ENCODE data around the gene GRK5. TPM values are rescaled to one million over a fixed set of nuclear protein-coding genes. Genes with fewer than 3 reads are reported as not detected.

GRK5 gene
- total RNA-seq, 1 donor: 10.6 TPM

DNA sequence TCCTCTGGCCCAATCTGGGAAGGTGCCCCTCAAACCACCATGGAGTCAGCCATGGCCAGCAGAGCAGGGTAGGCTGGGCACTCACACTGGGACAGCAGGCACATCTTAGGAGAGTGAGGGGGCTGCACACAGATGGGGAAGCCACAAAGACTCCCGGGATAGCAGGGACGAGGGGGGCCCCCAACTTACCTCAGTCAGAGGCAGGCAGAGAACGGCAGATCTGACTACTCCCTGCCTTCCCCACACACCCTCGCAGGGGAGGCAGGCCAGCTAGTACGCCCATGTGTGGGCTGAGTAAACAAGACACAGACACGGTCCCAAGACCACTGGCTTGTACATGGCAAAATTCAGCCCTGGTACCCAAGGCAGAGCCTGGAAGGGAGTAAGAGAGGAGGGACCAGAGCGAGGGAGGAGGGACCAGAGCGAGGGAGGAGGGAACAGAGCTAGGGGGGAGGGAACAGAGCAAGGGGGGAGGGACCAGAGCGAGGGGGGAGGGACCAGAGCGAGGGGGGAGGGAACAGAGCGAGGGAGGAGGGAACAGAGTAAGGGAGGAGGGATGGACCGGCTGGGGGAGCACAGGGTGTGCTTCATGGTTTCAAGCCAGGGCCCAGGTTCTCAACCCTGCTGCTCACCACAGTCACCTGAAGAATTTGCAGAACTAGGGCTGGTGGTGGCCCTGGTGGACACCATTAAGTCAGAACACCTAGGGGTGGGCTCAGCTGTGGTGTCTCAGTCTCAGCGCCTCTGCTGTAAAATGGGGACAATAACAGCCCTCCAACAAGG is 261.4 kb downstream of the GRK5 start:
- H3K4me3 ChIP-seq (ENCODE audit: low read length): no peak overlapping the region
- H3K9me3 ChIP-seq (ENCODE audit: low read depth, low read length): no peaks in the 10 kb centered on the region
- H3K27me3 ChIP-seq (ENCODE audit: insufficient read depth, low read length): no peaks in the 10 kb centered on the region

DNA sequence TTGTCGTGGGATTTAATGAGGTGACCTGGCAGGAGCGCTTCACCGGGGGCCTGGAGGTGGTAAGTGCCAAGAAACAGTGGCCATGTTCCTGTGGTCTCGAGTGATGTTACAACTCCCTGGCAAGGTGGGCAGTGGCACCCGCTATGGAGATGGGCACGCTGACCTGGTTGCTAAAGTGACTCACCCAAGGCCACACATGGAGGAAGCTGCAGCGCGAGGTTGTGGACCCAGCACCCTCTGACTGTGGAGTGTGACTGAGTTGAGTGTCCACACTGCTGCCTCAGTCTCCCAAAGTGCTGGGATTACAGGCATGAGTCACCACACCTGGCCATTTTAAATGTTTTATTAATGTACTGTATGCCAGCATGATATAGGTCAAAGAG is 261.9 kb downstream of the GRK5 start:
- no peaks in the 10 kb centered on the region for H3K27me3 ChIP-seq (ENCODE audit: insufficient read depth, low read length)
- peaks cover 11% of the 10 kb centered on the region for H3K4me1 ChIP-seq (ENCODE audit: insufficient read depth, low read length)
- no peaks in the 10 kb centered on the region for H3K9me3 ChIP-seq (ENCODE audit: low read depth, low read length)
- H3K4me3 ChIP-seq (ENCODE audit: low read length): no peak overlapping the region

More for the DNA sequence above, 261.4 kb downstream of the GRK5 start:
- H3K4me1 ChIP-seq (ENCODE audit: insufficient read depth, low read length): peaks cover 11% of the 10 kb centered on the region

DNA sequence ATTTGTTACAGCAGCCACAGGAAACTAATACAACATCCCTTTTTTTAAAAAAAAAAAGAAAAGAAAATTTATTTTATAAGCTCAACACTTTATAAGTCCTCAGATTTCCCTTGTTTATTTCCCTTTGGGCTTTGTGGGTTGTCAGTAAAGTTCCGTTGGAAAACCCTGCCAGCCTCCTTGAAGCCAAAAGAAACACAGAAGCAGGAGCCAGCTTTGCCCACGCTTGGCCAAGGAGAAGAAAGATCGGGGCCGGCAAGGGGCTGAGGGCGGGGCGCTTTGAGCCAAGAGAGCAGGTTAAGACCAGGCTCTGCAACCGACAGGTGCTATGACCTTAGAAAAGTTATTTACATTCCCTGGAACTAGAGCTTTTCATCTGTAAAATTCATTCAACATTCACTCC is 262.5 kb downstream of the GRK5 start:
- Histone ChIP-seq H3K9me3 (ENCODE audit: low read depth, low read length) (no peaks in the 10 kb centered on the region), H3K4me1 (ENCODE audit: insufficient read depth, low read length) (peaks cover 11% of the 10 kb centered on the region), H3K4me3 (ENCODE audit: low read length) (no peak overlapping the region), H3K27me3 (ENCODE audit: insufficient read depth, low read length) (no peaks in the 10 kb centered on the region)

DNA sequence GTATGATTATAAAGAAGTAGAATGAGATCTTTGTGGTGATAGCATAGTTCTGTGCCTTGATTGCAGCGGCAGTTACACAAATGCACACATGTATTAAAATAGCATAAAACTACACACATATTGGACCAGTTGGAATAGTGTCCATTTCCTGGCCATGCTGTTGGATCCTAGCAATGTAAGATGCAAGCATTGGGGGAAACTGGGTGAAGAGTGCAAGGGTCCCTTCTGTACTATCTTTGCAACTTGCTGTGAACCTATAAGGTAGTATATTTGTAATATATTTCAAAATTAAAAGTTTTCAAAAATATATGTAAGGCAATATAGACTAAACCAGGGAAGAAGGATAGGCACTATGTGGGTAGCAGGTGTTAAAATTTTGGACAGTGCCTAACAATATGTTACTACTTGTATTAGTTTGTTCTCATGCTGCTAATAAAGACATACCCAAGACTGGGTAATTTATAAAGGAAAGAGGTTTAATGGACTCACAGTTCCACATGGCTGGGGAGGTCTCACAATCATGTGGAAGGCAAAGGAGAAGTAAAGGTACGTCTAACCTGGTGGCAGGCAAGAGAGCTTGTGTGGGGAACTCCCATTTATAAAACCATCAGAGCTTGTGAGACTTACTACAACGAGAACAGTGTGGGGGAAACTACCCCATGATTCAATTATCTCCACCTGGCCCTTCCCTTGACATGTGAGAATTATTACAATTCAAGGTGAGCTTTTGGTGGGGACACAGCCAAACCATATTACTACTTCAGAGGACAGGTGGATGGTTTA is 263.7 kb downstream of the GRK5 start:
- H3K9me3 ChIP-seq (ENCODE audit: low read depth, low read length): no peaks in the 10 kb centered on the region
- no peak overlapping the region for H3K4me3 ChIP-seq (ENCODE audit: low read length)
- H3K4me1 ChIP-seq (ENCODE audit: insufficient read depth, low read length): peaks cover 7% of the 10 kb centered on the region
- H3K27me3 ChIP-seq (ENCODE audit: insufficient read depth, low read length): no peaks in the 10 kb centered on the region

DNA sequence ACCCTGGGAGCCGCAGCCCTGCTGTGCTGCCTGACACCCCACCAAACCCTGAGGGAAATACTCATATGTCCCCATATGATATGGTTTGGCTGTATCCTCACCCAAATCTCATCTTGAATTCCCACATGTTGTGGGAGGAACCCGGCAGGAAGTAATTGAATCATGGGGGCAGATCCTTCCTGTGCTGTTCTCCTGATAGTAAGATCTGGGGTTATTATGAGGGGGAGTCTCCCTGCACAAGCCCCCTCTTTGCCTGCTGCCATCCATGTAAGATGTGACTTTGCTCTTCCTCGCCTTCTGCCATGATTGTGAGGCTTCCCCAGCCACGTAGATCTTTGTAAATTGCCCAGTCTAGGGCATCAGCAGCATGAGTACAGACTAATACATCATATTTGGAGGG is 266.4 kb downstream of the GRK5 start:
- Histone ChIP-seq H3K4me3 (ENCODE audit: low read length) (no peak overlapping the region), H3K9me3 (ENCODE audit: low read depth, low read length) (no peaks in the 10 kb centered on the region), H3K27me3 (ENCODE audit: insufficient read depth, low read length) (no peaks in the 10 kb centered on the region), H3K4me1 (ENCODE audit: insufficient read depth, low read length) (peaks cover 19% of the 10 kb centered on the region)

DNA sequence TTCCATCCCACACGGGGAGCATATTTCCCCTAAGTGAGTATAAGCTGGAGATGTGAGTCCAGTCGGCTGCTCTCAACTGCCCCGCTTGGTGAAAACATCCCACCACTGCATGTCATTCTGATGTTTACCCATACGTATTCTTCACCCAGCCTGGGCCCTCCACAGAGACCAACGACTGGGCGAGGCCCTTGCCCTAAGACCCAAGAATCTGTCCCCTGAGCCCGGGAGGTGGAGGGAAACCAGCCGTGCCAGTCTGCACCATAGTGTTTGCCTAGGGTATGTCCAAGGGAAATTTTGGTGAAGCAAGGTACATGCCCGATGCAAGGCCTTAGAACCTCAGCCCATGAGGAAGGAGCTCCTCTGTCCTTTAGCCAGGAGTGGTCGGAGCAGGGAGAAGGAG is 267.2 kb downstream of the GRK5 start:
- H3K27me3 ChIP-seq (ENCODE audit: insufficient read depth, low read length): no peaks in the 10 kb centered on the region
- no peak overlapping the region for H3K4me3 ChIP-seq (ENCODE audit: low read length)
- H3K4me1 ChIP-seq (ENCODE audit: insufficient read depth, low read length): peaks cover 25% of the 10 kb centered on the region
- H3K9me3 ChIP-seq (ENCODE audit: low read depth, low read length): no peaks in the 10 kb centered on the region

DNA sequence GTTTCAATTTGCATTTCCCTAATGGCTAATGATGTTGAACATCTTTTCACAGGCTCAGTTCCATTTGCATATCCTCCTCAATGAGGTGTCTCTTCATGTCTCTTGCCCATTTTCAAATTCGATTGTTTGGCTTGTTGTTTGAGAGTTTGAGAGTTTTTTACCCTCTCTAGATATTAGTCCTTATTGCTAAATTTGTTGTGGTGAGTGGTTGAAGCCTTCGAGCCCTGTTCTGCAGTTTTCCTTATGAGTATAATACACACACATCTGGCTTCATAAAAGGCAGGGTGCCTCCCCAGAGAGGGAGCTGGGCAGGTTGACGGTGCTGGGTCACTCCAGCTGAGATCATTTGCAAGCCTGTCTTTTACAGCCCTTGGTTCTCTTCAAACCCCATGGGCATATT is 270.1 kb downstream of the GRK5 start:
- Histone ChIP-seq H3K9me3 (ENCODE audit: low read depth, low read length) (no peaks in the 10 kb centered on the region), H3K4me1 (ENCODE audit: insufficient read depth, low read length) (peaks cover 25% of the 10 kb centered on the region), H3K4me3 (ENCODE audit: low read length) (no peak overlapping the region), H3K27me3 (ENCODE audit: insufficient read depth, low read length) (no peaks in the 10 kb centered on the region)

DNA sequence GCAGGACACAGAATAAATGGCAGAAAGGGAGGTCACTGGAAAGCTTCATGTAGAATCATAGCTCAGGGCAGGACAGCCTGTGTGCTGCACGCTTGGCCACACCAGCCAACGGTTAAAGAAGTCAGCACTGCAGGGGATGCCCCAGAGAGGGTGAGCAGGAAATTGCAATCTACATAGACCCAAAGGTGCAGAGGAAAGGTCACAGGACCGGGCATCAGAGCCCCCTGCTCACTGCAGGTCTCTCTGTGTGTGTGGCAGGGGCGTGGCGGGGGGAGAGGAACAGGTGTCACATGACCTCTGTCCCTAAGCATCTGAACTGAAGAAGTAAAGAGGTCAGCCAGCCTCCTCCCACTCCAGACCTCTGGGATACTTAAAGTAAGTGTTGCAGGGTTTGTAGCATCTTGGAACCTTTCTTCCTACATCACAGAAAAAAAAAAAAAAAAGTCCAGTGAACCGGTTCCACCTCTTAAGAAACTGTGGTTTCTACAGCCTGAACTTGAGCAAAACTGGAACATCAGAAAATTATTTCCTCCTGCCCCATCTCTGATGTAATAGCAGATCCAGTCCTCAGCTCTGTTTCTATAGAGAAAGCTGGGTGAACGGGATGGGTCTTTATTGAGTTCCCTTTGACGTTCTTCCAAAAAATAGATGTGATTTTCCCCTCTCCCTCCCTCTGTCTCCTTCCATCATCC is 270.9 kb downstream of the GRK5 start:
- Histone ChIP-seq H3K27me3 (ENCODE audit: insufficient read depth, low read length) (no peaks in the 10 kb centered on the region), H3K4me1 (ENCODE audit: insufficient read depth, low read length) (peaks cover 25% of the 10 kb centered on the region), H3K4me3 (ENCODE audit: low read length) (no peak overlapping the region), H3K9me3 (ENCODE audit: low read depth, low read length) (no peaks in the 10 kb centered on the region)

DNA sequence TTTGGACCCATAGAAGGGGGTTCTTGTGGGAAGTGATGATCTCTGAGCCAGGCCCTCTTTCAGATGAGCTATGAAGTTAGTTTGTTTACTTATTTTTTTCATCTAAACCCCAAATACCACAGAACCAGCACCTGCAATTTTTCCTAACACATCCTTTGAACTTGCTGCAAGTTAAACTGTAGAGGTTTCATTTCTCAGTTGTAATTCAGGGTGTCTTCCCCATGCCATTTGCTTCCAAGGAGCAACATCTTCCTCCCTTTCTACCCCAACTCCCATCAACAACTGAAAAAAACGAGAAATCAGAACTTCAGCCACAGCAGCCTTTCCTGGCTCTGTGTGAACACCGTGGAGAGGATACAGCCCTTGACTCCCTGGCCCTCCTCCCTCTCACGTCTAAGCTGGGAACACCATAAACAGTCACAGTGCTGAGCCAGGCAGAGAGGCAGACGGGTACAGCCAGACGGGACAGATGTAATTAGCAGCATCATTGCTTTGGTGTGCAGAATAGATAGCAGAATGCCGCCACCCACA is 271.5 kb downstream of the GRK5 start:
- peaks cover 25% of the 10 kb centered on the region for H3K4me1 ChIP-seq (ENCODE audit: insufficient read depth, low read length)
- no peaks in the 10 kb centered on the region for H3K9me3 ChIP-seq (ENCODE audit: low read depth, low read length)
- H3K4me3 ChIP-seq (ENCODE audit: low read length): no peak overlapping the region
- no peaks in the 10 kb centered on the region for H3K27me3 ChIP-seq (ENCODE audit: insufficient read depth, low read length)

DNA sequence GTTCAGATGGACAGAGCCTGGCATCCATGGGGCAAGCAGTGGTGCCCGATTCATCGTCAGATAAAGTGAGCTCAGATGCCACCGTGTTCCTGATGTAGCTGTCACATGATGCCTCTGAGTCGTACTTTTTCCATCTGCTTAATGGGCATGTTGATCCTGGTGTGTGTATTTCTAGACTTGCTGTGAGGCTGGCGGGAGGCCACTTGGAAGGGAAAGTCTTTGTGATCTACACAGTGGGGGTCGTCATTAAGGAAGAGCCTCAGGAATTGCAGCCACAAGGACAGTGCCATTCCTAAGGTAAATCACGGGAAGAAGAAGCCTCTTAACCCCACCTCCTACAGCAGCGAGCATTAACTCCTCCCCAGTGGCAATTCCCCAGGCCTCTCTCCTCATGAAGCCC is 272.2 kb downstream of the GRK5 start:
- Histone ChIP-seq H3K27me3 (ENCODE audit: insufficient read depth, low read length) (no peaks in the 10 kb centered on the region), H3K4me3 (ENCODE audit: low read length) (no peak overlapping the region), H3K4me1 (ENCODE audit: insufficient read depth, low read length) (peaks cover 25% of the 10 kb centered on the region), H3K9me3 (ENCODE audit: low read depth, low read length) (no peaks in the 10 kb centered on the region)

DNA sequence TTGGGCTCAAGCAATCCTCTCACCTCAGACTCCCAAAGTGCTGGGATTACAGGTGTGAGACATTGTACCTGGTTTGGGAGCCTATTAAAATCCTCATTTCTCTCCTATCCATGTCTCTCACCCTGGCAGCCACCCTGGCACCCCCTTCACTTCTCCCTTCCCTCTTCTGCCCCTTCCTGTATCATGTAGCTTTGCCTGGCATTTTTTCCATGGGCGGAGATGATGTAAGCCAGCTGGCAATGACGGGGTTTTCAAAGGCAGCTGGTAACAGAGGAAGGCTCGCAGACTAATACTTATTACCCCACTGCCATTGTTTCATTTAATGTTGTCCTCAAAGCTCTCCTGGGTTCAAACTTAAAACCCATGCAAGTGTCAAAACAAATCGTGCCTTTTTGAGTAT is 273.3 kb downstream of the GRK5 start:
- H3K27me3 ChIP-seq (ENCODE audit: insufficient read depth, low read length): no peaks in the 10 kb centered on the region
- peaks cover 25% of the 10 kb centered on the region for H3K4me1 ChIP-seq (ENCODE audit: insufficient read depth, low read length)
- H3K4me3 ChIP-seq (ENCODE audit: low read length): no peak overlapping the region
- H3K9me3 ChIP-seq (ENCODE audit: low read depth, low read length): no peaks in the 10 kb centered on the region

DNA sequence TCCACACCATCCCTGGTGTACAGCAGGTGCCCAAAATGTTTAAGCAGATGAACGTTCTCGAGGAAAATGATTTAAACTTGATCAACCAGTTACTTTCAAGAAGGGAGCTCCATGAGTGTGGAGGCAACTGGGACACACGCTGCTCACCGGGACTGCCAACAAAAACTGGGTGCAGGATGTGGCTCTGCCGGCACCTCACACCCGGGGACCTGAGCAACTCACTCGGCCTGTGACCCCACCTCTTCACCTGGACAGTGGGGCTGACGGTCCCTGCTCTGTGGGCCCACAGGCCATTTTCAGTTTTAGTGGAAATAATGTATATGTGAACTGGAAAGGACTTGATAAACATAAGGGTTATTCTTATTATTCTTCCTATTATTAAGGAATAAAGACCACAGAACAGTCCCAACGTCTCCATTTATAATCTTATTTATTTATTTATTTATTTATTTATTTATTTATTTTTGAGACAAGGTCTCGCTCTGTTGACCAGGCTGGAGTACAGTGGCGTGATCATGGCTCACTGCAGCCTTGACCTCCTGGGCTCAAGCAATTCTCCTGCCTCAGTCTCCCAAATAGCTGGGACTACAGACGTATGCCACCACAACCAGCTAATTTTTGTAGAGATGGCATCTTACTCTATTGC is 274.5 kb downstream of the GRK5 start:
- Histone ChIP-seq H3K4me1 (ENCODE audit: insufficient read depth, low read length) (peaks cover 25% of the 10 kb centered on the region), H3K4me3 (ENCODE audit: low read length) (no peak overlapping the region), H3K9me3 (ENCODE audit: low read depth, low read length) (no peaks in the 10 kb centered on the region), H3K27me3 (ENCODE audit: insufficient read depth, low read length) (no peaks in the 10 kb centered on the region)

DNA sequence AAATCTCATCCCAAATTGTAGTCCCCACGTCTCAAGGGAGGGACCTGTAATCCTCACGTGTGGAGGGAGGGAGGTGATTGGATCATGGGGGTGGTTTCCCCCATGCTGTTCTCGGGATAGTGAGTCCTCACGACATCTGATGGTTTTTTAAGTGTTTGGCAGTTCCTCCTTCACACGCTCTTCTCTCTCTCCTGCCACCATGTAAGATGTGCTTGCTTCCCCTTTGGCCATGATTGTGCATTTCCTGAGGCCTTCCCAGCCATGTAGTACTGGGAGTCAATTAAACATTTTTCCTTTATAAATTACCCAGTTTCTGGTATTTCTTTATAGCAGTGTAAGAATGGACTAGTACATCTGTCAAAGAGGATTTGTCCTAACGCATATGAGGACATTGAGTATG is 275.6 kb downstream of the GRK5 start:
- Histone ChIP-seq H3K27me3 (ENCODE audit: insufficient read depth, low read length) (no peaks in the 10 kb centered on the region), H3K4me3 (ENCODE audit: low read length) (no peak overlapping the region), H3K9me3 (ENCODE audit: low read depth, low read length) (no peaks in the 10 kb centered on the region), H3K4me1 (ENCODE audit: insufficient read depth, low read length) (peaks cover 14% of the 10 kb centered on the region)

DNA sequence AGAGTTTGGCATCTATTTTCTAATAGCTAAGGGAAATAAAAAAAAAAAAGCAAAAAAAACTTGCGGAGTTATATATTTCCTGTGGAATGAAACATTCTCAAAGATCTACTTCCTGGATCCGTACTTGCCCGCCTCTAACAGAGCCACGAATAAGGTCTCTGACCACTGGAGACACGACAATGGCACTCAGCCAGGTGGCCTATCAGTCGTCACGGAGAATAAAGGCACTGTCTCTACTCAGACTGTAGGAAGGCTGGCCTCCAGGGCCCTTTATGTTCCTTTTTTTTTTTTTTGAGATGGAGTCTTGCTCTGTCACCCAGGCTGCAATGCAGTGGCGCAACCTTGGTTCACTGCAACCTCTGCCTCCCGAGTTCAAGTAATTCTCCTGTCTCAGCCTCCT is 276.5 kb downstream of the GRK5 start:
- Histone ChIP-seq H3K27me3 (ENCODE audit: insufficient read depth, low read length) (no peaks in the 10 kb centered on the region), H3K4me3 (ENCODE audit: low read length) (no peak overlapping the region), H3K4me1 (ENCODE audit: insufficient read depth, low read length) (peaks cover 6% of the 10 kb centered on the region)

DNA sequence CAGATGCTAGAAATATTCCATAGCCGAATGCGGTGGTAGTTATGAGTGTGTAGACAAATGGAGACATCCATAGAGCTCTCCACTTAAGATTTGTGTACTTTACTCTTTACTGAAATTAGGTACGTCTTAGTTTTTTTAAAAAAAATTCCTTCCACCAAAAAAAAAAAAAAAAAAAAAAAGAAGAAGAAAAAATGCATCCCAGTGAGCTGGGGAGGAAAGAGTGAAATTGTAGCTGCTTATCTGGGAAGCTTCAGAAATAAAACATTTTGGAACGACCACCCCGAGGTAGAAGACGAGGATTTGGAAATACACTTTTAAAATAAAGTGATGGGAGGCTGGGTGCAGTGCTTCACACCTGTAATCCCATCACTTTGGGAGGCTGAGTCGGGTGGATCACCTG is 281.3 kb downstream of the GRK5 start:
- Histone ChIP-seq H3K4me1 (ENCODE audit: insufficient read depth, low read length) (peaks cover 20% of the 10 kb centered on the region), H3K9me3 (ENCODE audit: low read depth, low read length) (no peaks in the 10 kb centered on the region), H3K4me3 (ENCODE audit: low read length) (no peak overlapping the region), H3K27me3 (ENCODE audit: insufficient read depth, low read length) (no peaks in the 10 kb centered on the region)

More for the DNA sequence above, 276.5 kb downstream of the GRK5 start:
- no peaks in the 10 kb centered on the region for H3K9me3 ChIP-seq (ENCODE audit: low read depth, low read length)
